ENCODE results near the gene JSRP1.

JSRP1 gene

DNA sequence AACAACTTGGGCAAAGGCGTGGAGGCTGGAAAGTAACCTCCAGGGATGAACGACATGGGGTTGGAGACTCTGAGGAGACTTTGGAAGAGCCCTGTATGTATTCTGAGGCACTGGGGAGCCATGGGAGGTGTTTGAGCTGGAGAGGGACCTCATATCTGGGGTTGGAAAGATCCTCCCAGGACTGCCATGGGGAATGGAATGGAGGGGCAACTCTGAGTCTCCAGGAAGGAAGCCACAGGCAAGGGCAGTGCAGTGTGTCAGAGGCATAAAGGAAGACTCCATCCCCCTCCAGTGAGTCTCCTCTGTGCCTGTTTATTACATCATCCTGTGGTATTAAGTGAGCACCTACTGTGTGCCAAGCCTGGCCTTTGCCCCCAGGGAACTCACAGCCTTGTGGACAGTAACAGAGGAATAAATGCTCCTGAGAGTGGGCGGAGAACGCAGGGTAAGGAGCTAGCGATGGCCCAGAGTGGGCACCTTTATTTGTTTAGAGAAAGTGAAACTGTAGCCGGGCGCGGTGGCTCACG lies 18.0 kb upstream of the JSRP1 start:
- Histone ChIP-seq H3K27me3 (no peaks in the 10 kb centered on the region), H3K4me1 (peaks cover 77% of the 10 kb centered on the region), H4K20me1 (peaks cover 97% of the 10 kb centered on the region), H3K4me2 (peak overlapping the region; percentile 99), H3K36me3 (peaks cover 41% of the 10 kb centered on the region), H3K4me3 (peak overlapping the region; percentile 99; the same call in 1 of the 2 replicates), H3K9me3 (no peaks in the 10 kb centered on the region), H3K9ac (no peak overlapping the region), H3K27ac (peak overlapping the region; percentile 42)
- TF ChIP-seq Cebpa-rat (IDR thresholded peaks at IDR 0.05): no peak

DNA sequence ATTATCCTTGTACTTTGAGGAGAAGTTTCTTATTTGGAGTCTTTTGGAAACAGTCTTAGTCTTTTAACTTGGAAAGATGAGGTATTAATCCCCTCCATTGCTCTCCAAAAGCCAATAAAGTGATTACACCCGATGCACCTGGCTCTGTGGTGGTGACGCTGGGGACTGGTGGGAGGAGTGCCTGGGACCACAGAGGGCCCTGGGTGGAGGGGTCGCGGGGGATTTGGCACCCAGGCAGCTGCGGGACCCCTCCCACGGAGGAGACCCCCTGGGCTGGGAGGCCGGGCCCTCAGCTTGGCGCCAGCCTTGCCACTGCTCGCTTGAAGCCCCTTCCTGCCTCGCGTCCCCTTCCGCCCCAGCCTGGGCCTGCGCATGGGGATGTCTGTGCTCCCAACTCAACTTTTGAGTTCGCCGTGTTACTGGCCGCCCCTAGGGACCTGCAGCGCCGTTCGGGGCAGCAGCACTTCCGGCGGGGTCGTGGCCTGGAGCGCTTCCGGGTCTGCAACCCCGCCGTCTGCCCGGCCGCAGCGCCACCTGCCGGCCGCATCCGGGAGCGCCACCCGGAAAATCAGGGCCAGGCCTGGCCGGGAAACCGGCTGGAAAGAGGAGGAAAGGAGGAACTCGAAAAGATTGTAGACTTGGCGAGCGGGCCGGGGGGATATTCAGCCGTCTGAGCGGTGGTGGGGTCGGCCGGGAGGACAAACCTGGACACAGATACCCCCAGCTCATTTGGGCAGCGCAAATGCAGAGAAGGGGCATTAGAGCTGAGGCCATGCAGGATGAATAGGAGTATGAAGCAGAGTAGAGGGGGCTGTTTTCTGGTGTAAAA lies 17.4 kb upstream of the JSRP1 start:
- H3K27ac ChIP-seq: peak overlapping the region; percentile 99
- H3K4me2 ChIP-seq: peak overlapping the region; percentile 99
- no peaks in the 10 kb centered on the region for H3K9me3 ChIP-seq
- H3K4me1 ChIP-seq: peaks cover 74% of the 10 kb centered on the region
- peaks cover 41% of the 10 kb centered on the region for H3K36me3 ChIP-seq
- peak overlapping the region; percentile 99 for H3K4me3 ChIP-seq
- H3K27me3 ChIP-seq: no peaks in the 10 kb centered on the region
- H3K9ac ChIP-seq: peak overlapping the region; percentile 99
- no peak for TF ChIP-seq Cebpa-rat (IDR thresholded peaks at IDR 0.05)
- H4K20me1 ChIP-seq: peaks cover 90% of the 10 kb centered on the region

DNA sequence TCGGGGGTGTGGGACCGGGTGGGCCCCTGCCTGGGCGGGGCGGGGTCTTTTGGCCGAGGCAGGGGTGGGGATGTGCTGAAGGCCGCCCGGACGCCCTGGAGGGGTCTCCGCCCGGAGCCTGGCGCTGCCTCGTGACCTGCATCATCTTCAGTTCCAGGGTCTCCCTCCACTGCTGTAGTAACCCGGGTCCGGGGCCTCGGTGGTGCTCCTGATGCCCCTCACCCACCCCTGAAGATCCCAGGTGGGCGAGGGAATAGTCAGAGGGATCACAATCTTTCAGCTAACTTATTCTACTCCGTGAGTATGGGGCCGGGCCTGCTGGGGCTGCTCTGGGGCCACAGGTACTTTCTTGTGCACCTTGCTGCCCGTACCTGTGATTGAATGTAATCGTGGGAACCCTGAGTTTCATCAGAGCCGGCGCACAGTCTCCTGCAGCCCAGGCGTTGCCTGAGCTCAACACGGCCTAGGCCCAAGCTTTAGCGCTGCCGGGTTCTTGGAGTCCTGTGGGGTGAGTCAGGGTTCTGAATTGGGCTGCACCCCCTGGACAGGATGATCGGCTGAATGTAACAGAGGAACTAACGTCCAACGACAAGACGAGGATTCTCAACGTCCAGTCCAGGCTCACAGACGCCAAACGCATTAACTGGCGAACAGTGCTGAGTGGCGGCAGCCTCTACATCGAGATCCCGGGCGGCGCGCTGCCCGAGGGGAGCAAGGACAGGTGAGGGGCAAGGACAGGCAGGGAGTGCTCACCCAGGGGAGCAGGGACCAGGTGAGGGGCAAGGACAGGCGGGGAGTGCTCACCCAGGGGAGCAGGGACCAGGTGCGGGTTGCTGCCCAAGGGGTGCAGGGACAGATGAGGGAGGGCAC lies 15.3 kb upstream of the JSRP1 start:
- Histone ChIP-seq H3K4me2 (peak overlapping the region; percentile 99), H3K36me3 (peaks cover 38% of the 10 kb centered on the region), H3K4me3 (peak overlapping the region; percentile 99), H3K9me3 (no peaks in the 10 kb centered on the region), H3K27me3 (no peaks in the 10 kb centered on the region), H3K27ac (peak overlapping the region; percentile 99), H4K20me1 (peaks cover 71% of the 10 kb centered on the region), H3K4me1 (peaks cover 75% of the 10 kb centered on the region), H3K9ac (peak overlapping the region; percentile 99)
- no peak for TF ChIP-seq Cebpa-rat (IDR thresholded peaks at IDR 0.05)

DNA sequence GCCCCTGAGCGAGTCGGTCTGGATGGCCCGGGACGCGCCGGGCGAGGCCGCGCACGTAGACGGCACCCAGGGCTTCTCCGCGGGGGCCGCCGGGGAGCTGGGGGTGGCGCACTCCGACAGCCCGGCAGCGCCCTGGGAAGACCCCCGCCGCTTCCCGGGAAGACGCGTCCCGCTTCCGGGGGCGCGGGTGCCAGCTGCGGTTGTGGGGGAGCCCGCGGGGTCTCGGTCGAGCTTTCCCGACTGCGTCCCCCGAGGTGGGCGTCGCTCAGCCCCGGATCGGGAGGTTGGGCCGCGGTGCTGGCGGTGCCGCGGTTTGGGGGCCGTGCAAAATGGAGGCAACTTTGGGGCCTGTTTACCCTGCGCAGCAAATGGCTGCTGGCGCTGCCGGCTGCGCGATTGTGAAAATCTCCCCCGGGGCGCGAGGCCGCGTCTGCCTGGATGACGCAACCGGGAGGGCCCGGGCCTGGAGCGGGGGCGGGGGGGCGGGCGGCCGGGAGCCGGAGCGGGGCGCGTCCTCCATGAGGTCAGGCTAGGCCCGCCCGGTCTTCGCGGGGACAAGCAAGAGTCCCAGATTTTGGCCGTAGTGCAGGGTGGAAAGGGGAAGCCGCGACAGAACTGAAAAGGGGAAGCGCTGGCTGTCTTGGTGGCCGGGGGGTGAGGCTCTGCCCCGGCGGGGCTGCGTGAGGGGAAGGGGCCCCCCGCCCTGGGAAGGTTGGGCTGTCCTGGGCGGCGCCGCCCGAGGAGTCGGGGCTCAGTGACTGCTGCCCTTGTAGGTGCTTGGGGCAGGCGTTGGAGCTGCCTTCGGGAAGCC lies 14.4 kb upstream of the JSRP1 start:
- Histone ChIP-seq H3K4me3 (peak overlapping the region; percentile 99), H3K4me2 (peak overlapping the region; percentile 99), H3K27ac (peak overlapping the region; percentile 99), H3K36me3 (peaks cover 29% of the 10 kb centered on the region), H4K20me1 (peaks cover 63% of the 10 kb centered on the region), H3K9me3 (no peaks in the 10 kb centered on the region), H3K4me1 (peaks cover 75% of the 10 kb centered on the region), H3K27me3 (no peaks in the 10 kb centered on the region), H3K9ac (peak overlapping the region; percentile 99)
- TF ChIP-seq Cebpa-rat (IDR thresholded peaks at IDR 0.05): peak; percentile 58; the same call in 1 of the 2 replicates

DNA sequence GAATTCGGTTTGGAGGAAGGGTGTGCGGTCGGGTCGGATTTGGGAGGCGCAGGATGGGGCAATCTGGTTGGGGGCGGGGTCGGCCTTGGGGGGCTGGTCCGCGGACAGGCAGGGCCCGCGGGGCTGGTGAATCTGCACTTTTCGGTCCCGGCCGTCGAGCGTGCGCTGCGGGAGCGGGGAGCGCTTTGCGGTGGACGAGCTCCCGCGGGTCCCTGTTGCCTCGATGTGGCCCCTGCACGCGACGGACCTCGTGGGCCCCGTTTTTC lies 13.9 kb upstream of the JSRP1 start:
- no peaks in the 10 kb centered on the region for H3K9me3 ChIP-seq
- peaks cover 24% of the 10 kb centered on the region for H3K36me3 ChIP-seq
- peaks cover 58% of the 10 kb centered on the region for H4K20me1 ChIP-seq
- peak overlapping the region; percentile 99 for H3K4me3 ChIP-seq
- peak overlapping the region; percentile 99 for H3K9ac ChIP-seq
- H3K27me3 ChIP-seq: no peaks in the 10 kb centered on the region
- peak overlapping the region; percentile 99 for H3K27ac ChIP-seq
- peaks cover 75% of the 10 kb centered on the region for H3K4me1 ChIP-seq
- no peak for TF ChIP-seq Cebpa-rat (IDR thresholded peaks at IDR 0.05)
- peak overlapping the region; percentile 67 for H3K4me2 ChIP-seq

DNA sequence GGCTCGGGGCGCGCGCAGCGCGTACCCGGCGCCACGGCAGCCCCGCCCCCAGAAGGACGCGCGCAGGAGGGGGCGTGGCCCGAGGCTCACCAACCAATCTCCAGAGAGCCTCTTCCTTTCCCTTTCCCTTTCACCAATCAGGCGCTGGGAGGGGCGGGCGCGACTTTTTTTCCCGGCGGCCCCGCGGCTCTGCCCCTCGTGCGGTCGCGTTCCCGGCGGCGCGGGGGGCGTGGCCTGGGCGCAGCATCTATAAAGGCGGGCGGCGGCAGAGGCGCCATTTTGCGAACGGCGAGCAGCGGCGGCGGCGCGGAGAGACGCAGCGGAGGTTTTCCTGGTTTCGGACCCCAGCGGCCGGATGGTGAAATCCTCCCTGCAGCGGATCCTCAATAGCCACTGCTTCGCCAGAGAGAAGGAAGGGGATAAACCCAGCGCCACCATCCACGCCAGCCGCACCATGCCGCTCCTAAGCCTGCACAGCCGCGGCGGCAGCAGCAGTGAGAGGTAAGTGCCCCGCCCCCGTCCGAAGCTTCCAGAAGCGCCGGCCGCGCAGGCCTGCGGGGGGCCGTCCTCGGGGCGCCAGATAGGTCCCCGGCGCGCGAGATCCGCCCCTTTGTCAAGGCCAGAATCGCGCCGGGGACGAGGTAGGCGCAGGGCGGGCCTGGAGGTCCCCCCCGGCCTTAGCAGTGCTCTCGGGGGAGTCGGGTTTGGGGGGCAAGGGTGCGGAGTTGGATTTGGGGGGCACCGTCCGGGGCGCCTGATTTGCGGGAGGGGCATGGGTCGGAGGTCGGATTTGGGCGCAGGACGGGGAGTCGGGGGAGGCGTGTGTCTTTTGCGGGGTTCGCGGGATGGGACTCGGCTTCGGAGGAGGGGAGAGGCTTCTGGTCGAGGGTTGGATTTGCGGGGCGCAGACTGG lies 13.3 kb upstream of the JSRP1 start:
- Histone ChIP-seq H3K27me3 (no peaks in the 10 kb centered on the region), H3K36me3 (peaks cover 24% of the 10 kb centered on the region), H3K4me1 (peaks cover 75% of the 10 kb centered on the region), H3K9me3 (no peaks in the 10 kb centered on the region), H4K20me1 (peaks cover 52% of the 10 kb centered on the region), H3K27ac (peak overlapping the region; percentile 99), H3K4me3 (peak overlapping the region; percentile 99), H3K4me2 (peak overlapping the region; percentile 76), H3K9ac (peak overlapping the region; percentile 99)
- TF ChIP-seq Cebpa-rat (IDR thresholded peaks at IDR 0.05): no peak

DNA sequence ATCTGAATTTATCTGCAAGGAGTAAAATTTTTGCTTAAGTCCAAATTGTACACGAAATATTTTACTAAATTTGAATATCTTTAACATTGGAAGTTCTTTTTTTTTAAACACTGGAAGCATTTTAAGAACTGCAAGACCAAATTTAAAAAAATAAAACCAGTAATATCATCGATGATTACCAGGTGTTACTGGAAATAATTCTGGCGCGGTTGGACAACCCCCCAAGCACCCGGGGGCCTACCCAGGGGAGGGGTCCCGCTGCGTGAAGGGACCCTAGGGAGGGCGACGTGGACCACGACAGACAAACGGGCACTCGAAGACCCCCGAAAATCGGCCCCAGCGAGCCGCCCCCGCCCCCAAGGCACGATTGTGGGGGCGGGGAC lies 12.6 kb upstream of the JSRP1 start:
- peak overlapping the region; percentile 99 for H3K9ac ChIP-seq
- peak overlapping the region; percentile 99 for H3K27ac ChIP-seq
- peak overlapping the region; percentile 99 for H3K4me3 ChIP-seq
- peaks cover 75% of the 10 kb centered on the region for H3K4me1 ChIP-seq
- H3K4me2 ChIP-seq: peak overlapping the region; percentile 76
- H3K27me3 ChIP-seq: no peaks in the 10 kb centered on the region
- no peaks in the 10 kb centered on the region for H3K9me3 ChIP-seq
- peaks cover 19% of the 10 kb centered on the region for H3K36me3 ChIP-seq
- H4K20me1 ChIP-seq: peaks cover 45% of the 10 kb centered on the region
- TF ChIP-seq Cebpa-rat (IDR thresholded peaks at IDR 0.05): no peak

DNA sequence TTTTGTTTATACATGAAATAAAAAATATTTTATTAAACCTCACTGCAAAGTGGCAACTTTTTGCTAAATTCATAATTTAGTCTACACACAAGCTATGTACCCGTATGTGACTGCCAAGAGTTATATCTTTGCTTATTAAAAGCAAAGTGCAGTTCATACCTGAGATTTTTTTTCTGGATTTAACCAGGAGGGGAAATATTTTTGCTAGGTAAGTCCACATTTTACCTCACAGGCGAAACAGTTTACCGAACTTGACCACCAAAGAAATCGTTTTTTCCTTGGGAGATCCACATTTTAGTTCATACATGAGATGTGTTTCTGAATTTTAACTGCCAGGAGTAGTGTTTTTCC lies 12.2 kb upstream of the JSRP1 start:
- Histone ChIP-seq H3K27ac (no peak overlapping the region), H3K36me3 (peaks cover 19% of the 10 kb centered on the region), H3K9ac (peak overlapping the region; percentile 99), H3K4me3 (peak overlapping the region; percentile 99), H3K4me1 (peaks cover 76% of the 10 kb centered on the region), H3K4me2 (peak overlapping the region; percentile 76), H4K20me1 (peaks cover 41% of the 10 kb centered on the region), H3K27me3 (no peaks in the 10 kb centered on the region), H3K9me3 (no peaks in the 10 kb centered on the region)
- TF ChIP-seq Cebpa-rat (IDR thresholded peaks at IDR 0.05): no peak

All from BLaER1 (cell line).